Daoy (cell line): Measurements from ENCODE around the gene OR14K1. TPM values are rescaled to one million over a fixed set of nuclear protein-coding genes. Genes with fewer than 3 reads are reported as not detected.
"Not testable (repeated sequence)": the region's sequence is repeated elsewhere in the genome, so short reads cannot be mapped to it uniquely, and the experiment has no call there.

Experiments used
- DNase-seq: peaks from one replicate; pipeline ENCODE4 v3.0.0-alpha.2; 2015; ENCODE audit warnings: low read depth
- total RNA-seq: library from RNA; depleted of rRNA; stranded (reverse); fragments of >200 nt; shearing (Covaris generic); gene quantifications from 2 replicates; pipeline ENCODE4 v1.2.3, GENCODE V29; 2014; rRNA removed

OR14K1 gene, protein sequence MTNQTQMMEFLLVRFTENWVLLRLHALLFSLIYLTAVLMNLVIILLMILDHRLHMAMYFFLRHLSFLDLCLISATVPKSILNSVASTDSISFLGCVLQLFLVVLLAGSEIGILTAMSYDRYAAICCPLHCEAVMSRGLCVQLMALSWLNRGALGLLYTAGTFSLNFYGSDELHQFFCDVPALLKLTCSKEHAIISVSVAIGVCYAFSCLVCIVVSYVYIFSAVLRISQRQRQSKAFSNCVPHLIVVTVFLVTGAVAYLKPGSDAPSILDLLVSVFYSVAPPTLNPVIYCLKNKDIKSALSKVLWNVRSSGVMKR
- total RNA-seq: not detected in 2 replicates

DNA sequence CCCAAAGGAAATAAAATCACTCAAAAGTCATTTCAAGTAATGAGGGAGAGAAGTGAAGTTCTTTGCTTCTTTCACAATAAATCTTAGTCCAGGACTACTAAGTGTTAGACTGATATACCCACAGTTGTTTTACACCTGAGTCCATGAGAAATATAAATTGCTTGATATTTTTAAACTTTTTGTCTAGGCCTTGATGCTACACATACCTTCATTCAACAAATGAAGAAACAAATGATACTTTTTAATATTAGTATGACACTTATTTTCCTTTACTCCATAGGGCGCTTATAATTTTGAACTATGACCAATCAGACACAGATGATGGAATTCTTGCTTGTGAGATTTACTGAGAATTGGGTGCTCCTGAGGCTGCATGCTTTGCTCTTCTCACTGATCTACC, at the start of gene OR14K1:
Gene OR14K1 (plus strand): TSS at position 301 of the 400 bp plus-strand sequence. CDS start 0 bp downstream, at position 301.
- DNase-seq: no peak

DNA sequence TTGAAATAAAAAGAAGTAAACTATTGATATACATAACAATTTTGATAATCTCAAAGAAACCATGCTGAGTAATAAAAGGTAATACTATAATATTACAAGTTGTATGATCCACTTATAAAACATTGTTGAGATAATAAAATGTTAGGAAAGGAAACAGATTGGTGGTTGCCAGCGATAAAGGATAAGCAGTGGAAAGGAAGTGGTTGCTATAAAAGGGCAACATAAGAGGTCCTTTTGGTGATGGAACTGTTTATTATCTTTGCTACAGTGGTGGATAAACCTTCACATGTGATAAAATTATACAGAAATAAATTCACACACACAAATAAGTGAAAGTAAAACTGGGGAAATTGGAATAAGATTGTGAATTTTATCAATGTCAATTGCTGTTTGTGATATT, 37.1 kb upstream of the OR14K1 start:
- DNase-seq: no peak

DNA sequence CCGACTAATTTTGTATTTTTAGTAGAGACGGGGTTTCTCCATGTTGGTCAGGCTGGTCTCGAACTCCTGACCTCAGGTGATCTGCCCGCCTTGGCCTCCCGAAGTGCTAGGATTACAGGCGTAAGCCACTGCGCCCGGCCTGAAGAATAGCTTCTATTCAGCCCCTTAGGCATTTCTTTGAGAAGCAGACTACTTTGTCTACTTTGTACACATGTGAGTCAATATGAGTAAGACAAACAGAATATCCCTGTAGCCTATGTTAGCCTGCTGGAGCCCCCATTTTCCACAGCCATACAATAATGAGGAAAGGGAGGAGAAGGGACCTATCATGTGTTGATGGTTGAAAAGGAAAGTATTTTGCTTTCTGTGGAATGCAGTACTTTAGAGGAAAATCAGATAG, 27.7 kb upstream of the OR14K1 start:
- peak; percentile 26 for DNase-seq

DNA sequence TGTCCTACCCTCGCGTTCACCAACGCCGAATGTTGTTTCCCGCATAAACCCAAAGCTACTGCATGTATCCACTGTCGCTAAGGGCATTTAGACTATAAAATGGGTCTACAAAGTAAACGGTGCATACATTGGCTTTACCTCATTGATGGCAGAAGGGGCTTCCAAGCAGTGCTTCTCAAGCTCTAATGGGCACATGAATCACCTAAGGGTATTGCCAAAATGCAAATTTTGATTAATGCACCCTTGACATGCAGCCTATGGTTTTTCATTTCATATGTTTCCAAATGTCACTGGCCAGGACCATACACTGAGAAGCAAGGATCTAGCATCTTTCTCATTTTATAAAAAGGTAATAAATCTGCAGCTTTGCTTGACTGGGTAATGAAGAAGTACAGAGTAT, 24.7 kb upstream of the OR14K1 start:
- no peak for DNase-seq

DNA sequence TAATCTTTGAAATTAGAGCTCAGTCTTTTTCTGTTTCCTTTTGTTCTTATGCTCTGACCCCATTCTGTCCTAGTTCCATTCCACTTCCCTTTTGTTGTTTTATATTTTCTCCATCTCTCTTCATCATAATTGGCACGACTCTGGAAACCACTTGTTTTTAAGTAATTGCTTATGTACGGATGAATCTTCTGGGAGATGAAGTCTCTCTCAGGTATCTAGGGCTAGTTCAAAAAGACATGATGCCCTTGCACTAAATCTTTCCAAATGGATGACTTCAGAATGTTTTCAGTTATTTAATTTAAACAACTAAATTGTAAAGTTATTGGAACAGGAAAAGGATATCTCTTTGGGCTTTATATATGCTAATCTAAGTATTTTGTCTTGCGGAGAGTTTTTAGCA, 21.9 kb upstream of the OR14K1 start, which contains the start of gene OR6F1:
Gene OR6F1 (minus strand): TSS at position 101 of the 400 bp plus-strand sequence. CDS start 3,891 bp downstream, outside the sequence.
- DNase-seq: no peak

DNA sequence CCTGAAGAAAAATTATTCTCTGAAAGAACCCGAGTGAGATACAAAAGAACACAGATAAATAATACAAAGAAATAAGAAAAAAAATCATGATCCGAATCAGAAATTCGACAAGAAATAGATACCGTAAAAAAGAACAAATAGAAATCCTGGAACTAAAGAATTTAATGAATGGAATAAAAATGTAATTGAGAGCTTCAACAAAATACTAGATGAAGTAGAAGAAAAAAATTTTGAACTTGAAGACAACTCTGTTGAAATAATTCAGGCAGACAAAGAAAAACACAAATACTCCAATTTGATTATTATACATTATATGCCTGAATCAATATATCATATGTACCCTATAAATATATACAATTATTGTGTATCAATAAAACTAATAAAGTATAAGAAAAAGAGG, 17.2 kb upstream of the OR14K1 start:
- DNase-seq: no peak

DNA sequence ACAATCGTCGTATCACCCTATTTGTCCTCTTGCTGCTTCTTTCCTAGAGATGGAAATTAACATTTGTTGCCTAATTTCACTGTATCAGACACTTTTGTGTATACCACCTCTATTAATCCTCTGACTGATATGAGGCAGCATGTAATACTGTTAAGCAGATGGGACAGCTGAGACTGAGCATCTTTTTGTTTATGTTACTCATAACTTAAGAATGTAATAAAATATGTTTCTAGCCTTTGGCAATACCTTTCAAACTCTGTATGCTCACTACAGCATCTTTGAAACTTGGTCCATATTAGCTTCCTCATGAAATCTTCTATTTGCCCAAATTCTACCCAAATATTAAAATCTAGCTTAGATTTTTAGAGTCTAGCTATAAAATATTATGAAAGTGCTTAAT, 2.3 kb downstream of the OR14K1 start:
- no peak for DNase-seq

DNA sequence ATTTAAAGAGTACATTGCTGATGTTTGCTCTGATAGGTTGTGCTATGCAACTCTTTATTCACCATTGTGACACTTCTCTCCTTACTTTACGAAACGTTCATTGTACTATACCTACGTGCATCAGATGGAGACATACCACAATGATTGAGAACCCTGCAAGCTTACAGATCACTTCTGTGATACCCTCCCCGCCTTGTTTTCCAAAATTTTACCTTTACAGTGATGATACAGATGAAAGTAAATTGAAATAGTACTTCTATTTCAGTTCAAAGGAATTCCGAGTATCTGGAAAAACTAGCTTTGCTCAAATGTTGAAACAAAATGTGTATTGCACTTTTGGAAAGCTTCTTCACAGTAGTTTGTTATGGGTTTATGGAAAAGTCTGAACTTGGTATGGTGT, 3.3 kb downstream of the OR14K1 start:
- DNase-seq: no peak

DNA sequence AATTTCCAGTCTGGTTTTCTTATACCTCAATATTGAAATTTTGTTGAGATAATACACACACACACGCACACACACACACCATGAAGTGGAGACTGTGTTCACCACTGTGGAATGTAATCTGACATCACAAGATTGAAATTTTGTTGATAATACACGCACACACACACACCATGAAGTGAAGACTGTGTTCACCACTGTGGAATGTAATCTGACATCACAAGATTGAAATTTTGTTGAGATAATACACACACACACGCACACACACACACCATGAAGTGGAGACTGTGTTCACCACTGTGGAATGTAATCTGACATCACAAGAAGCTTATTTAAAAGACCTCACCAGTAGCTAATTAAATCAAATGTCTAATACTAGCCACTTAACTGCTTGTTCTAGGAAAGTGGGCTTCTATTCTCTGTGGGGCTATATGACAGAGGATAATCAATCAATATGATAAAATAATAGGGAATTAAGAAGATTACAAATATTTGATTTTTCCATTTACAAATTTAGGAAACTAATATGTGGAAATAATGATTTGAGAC, 3.9 kb downstream of the OR14K1 start:
- DNase-seq: peak; percentile 70

DNA sequence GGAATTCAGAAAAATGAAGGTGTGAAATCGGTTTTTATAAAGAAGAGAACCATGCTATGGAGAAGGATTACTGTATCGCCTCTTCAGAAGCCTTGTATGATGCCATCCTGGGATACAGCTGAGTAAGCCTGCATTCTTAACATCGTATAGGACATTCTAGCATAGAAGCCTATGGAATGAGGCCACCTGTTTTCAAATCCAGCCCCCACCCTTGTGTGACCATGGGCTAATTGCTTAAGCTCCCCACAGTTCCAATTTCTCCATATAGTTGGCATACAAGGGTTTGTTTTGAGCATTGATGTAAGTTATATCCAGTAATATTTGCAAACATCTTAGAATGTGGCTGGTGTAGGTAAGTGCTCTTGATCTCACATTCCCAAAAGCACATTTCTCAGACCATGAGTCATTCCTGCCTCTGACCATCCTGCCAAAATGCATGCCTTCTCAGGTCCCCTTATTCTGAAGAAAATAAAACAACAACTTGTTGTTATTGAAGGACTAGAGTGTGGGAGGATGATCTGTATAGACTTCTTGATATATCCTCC, 8.0 kb downstream of the OR14K1 start:
- DNase-seq: peak; percentile 62

DNA sequence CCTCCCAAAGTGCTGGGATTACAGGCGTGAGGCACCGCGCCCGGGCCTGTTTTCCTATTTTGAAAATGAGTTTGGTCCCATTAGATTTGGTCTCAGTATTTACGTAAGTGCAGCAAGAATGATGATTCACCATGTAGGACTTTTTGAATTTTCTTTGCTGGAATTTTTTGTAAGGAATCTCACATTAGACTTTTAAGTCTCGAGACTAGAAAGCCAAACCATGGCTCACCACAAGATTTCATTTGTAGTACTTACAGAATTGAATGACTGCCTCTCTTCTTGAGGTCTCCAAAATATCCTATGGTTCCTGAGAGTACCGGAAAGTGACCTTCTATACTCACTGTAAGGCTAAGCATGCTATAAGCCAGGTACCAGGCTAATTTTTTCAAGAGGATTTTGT, 9.2 kb downstream of the OR14K1 start:
- peak; percentile 63 for DNase-seq

DNA sequence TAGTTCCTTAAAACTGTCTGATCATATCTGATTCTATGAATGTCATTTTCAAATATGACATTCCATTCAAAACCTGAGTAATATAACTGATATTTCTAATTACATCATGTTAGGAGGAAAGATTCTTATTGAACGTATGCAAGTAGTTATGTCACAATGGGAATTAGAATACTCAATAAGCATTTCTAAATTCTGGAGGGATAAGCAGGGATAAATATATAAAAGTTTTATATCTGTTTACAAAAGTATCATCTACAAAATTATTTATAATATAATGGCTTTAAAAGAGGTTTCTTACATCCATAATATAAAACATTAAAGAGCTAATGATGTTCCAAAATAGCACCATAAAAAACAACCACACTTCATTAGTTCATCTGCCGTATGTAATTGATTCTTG, 9.6 kb downstream of the OR14K1 start, which contains the start of gene OR14A2:
Gene OR14A2 (minus strand): TSS at position 101 of the 400 bp plus-strand sequence.
- DNase-seq: no peak

DNA sequence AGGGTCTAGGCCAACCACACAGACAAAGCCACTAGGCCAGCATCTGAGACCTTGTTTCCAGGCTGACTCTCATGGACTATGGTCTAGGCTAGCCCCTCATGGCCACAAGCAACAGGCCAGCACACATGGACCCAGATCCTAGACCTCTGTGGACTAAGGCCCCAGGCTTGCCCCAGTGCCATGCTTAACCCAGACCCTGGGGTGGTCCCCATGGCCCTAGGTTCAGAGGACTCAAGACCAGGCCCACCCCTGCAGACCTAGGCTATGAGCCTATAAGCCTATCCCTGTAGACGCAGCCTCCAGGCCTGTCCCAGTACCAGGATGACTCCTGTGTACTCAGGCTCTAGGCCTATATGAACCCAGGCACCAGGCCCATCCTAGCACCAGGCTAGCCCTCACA, 11.5 kb downstream of the OR14K1 start:
- no peak for DNase-seq

DNA sequence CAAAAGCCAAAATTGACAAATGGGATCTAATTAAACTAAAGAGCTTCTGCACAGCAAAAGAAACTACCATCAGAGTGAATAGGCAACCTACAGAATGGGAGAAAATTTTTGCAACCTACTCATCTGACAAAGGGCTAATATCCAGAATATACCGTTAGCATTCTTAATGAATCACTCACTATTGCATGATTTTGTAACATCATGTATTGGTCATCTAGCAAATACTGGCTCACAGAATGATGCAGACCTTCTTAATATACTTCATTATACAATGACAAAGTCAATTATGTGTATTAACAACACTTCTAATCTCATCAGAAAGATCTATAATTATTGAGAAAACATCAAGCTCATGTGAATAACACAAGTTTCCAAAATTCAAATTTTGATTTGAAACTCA, 15.9 kb downstream of the OR14K1 start:
- DNase-seq: not testable (repeated sequence)

DNA sequence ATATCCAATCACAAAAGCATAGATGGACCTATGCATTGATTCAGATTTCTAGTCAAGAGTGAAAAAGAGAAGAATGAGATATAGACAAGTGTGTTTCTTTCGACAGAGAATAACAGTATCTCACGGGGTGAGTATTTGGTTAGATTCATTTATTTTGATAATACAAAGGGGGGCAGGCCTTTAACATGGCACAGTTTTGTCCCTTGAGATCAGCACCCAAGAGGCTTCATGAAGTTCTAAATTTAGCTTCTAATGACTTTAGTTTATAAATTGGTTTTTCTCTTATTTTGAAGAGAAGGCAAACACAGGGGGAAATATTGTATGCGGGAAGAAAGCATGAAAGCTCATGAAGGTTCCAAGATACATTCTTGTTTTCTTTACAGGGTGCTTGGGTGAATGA, 22.0 kb downstream of the OR14K1 start, which contains the start of gene OR1C1:
Gene OR1C1 (minus strand): TSS at position 101 of the 400 bp plus-strand sequence. CDS start 2,150 bp downstream, outside the sequence.
- DNase-seq: no peak

DNA sequence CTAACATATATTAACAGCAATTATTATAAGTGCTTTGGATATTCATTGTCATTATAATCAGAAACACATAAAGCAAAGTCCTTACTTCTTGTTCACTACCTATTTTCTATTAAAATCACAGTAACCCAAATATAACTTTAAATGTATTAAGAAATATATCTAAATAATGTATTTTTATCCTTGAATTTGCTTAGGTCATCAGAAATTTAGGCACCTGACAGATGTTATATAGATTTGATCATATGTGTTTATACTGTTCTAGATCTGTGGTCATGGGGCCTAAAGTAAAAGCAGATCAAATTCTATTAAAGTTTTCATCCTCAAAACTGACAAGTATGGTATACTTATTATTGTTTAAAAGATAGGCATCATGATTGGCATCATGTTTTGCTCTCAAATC, 31.2 kb downstream of the OR14K1 start:
- DNase-seq: no peak

Other genes starting within 250 kb of the OR14K1 start
- gene OR2C3, start 202.2 kb upstream of the OR14K1 start, total RNA-seq: 0.11 TPM in 1 of 2 replicates, not detected in the other
- 2.7 and 3.8 TPM in 2 replicates for gene GCSAML, start 189.5 kb upstream of the OR14K1 start, total RNA-seq
- not detected in 2 replicates for gene OR2G2, start 150.3 kb upstream of the OR14K1 start, total RNA-seq
- gene OR2G3, start 133.0 kb upstream of the OR14K1 start, total RNA-seq: not detected in 2 replicates
- not detected in 2 replicates for gene OR13G1, start 58.9 kb upstream of the OR14K1 start, total RNA-seq
- 0.34 TPM in 1 of 2 replicates, not detected in the other for gene OR6F1, start 22.0 kb upstream of the OR14K1 start, total RNA-seq
- gene OR14A2, start 9.5 kb downstream of the OR14K1 start, total RNA-seq: 1.9 TPM in 1 of 2 replicates, not detected in the other
- gene OR1C1, start 21.9 kb downstream of the OR14K1 start, total RNA-seq: not detected in 2 replicates
- gene OR14A16, start 85.5 kb downstream of the OR14K1 start, total RNA-seq: not detected in 2 replicates
- 0.11 TPM in 1 of 2 replicates, not detected in the other for gene OR11L1, start 103.3 kb downstream of the OR14K1 start, total RNA-seq
- gene TRIM58, start 118.6 kb downstream of the OR14K1 start, total RNA-seq: 29.7 and 33.5 TPM in 2 replicates
- 3.8 and 6.7 TPM in 2 replicates for gene OR2W3, start 157.0 kb downstream of the OR14K1 start, total RNA-seq
- gene OR2T8, start 181.6 kb downstream of the OR14K1 start, total RNA-seq: 0.23 and 1.3 TPM in 2 replicates
- gene OR2AJ1, start 186.3 kb downstream of the OR14K1 start, total RNA-seq: not detected in 2 replicates
- gene OR2L8, start 210.2 kb downstream of the OR14K1 start, total RNA-seq: not detected in 2 replicates
- not detected in 2 replicates for gene OR2AK2, start 226.6 kb downstream of the OR14K1 start, total RNA-seq